GM19397 (cell line): ENCODE results near the gene FMNL2.

Experiments
- ATAC-seq: cut with Tn5 transposase; IDR thresholded peaks from one replicate; pipeline ENCODE4 v1.9.1; 2021; ENCODE audit warnings: mild to moderate bottlenecking, moderate library complexity; ENCODE audit not compliant: unreplicated experiment

FMNL2 gene

DNA sequence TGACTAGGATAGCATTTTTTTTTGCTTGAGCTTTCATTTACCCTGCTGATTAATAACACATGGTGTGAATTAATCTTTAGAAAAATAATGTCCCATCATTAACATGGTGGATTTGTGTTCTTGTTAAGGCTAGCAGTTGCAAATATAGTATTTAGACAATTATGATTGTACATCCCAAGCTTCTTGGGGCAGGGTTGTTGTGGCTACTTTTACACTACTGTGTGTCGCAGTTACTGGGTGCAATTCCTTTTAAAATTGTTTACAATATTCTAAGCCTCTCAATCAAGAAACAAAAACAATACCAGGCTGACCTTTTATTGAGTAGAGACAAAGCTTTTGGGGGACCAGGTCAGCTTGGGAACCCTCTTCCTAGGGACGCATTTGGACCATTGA, 2.5 kb downstream of the FMNL2 start:
- ATAC-seq: no peak

DNA sequence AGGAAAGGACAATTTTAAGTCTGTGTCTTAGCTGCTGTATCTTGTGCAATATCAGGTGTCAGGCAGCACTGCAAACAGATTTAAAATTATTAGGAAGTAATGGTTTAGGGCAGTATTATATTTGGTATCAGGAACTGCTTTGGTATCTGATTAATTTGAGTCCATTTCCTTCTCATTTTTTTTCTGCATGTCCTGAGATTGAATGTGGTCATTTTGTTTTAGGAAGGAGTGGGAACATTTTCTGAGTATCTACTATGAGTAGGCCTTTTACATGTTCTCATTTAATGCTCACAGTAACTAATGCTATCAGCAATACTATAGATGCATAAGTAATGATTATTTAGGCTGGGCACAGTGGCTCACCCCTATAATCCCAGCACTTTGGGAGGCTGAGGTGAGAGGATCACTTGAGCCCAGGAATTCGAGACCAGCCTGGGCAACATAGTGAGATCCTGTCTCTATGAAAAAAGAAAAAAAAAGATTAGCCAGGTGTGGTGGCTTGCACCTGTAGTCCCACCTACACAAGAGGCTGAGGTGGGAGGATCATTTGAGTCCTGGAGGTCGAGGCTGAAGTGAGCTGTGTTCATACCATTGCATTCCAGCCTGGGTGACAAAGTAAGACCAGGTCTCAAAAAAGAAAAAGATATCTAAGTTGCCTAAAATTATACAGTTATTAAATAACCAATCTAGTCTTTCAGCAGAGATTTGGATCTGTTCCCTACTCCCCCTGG, 4.7 kb downstream of the FMNL2 start:
- ATAC-seq: no peak

DNA sequence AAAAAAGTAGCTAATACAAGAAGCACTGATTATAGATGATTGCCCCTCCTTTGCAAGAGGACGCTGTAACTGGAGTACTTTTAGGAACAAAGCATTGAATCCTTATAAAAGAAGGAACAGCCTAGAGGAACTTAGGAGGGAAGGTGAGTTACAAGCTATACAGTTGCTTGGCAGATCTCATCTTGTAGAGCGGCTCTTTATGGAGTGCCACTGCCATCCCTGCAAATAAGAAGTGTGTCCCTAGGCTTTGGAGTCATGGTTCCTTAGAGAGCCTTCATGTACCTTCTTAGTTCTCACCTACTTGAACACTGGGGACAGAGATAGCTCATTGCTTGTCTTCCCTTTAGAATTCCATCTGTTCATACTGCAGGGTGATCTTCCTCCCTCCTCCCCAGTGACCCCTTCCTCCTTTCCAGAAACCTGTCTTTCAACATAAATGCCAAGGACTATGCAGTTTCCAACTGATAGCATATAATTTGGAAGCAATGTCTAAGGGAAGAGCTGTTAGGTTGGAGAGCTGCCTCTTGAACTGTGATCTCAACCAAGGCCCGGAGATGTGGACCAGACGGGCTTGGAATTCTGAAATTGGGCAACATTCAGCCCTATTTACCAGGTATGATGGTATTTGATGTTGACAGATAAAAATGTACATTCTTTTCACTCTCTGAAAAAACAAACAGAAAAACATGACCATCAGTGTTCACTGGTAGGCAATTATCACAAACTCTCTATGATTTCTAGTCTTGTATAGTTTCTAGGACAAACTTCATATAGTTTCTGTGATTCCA, 7.5 kb downstream of the FMNL2 start:
- no peak for ATAC-seq

DNA sequence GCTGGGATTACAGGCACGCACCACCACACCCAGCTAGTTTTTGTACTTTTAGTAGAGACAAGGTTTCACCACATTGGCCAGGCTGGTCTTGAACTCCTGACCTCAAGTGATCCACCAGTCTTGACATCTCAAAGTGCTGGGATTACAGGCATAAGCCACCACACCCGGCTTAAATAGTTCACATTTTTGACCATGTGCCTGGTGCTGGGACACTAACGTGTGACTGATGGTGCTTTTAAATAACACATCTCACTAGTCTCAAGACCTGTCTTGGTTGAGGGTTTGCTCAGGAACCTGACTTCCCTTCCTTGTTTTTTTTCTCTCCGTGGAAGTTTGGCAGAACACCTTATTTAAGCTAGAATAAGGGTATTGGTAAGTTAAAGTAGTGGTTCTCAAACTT, 8.5 kb downstream of the FMNL2 start:
- no peak for ATAC-seq

DNA sequence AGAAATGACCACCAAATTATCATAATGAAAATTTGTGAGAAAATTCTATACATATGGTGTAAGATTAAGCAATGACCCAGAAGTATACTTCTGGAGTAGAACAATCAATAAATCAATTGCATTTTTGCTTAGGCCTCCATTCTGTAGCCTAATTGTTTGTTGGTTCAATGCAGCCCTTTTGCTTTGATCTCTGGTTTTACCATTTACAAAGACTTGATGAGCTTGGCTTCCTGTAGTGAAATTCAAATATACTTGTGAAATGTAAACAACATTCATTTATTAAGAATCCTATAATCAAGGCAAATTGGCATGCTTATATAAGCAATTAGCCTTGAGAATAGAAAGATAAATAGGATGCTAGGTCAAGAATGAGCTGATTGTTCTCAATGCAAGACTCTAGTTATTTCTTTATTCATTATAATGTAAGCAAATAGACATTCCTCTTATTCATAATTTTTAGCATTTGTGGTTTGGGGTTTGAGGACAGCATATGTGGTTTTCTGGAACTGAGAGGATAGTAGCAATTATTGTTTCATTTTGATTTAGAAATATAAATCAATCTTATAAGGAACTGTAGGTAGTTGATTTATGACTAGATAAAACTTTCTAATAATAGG, 9.7 kb downstream of the FMNL2 start:
- no peak for ATAC-seq

DNA sequence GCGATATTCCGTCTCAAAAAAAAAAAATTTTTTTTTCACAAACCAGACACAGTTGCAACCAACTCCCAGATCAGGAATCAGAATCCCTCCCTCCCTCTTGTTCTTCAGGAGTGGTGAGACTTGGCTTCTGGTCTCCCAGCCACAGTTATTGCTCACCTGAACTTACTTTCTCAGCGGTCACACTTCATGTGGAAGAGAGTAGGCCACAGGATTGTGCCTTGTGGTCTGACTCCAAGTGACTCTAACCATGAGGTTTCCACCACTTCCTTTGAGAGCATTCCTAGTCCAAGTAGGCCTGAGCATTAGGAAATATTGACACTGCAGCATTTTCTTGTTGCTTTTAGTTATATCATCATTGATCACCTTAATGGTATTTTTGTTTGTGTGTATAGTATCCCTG, 12.1 kb downstream of the FMNL2 start:
- ATAC-seq: no peak

DNA sequence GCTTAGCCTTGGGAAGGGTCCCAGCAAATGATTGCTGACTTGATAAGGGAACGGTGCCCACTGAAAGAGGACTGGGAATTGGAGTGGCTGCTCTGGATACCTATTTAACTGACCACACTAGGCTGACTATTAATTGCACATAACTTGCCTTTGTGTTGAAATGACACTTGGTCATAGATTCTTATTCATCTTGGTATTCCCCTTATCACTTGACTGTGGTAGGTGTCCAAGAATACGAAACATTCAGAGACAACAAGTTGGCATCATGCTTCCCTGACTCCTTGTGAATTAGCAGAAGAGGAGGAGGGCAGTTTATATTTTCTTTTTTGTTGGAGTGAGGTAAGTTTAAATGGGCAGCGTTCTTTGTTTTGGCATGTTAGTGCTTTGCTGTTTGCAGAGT, 13.4 kb downstream of the FMNL2 start:
- ATAC-seq: no peak

DNA sequence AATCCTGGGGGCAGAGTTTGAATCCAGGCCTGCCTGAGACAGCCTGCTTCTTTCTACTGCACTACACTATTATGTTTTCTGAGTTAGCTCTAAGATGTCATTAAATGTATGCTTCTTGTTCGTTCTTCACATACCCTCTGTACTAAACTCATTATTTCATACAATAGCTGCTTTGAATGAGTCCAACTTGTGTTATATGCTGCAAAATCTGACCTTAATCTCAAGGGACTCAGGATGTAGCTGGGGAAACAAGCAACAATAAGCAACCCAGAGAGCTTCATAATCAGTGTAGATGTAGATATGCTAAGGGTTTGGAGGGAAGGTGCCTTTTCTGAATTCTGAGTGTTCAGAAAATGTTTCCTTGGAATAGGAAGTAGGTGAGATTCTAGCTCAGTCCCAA, 14.4 kb downstream of the FMNL2 start:
- no peak for ATAC-seq

DNA sequence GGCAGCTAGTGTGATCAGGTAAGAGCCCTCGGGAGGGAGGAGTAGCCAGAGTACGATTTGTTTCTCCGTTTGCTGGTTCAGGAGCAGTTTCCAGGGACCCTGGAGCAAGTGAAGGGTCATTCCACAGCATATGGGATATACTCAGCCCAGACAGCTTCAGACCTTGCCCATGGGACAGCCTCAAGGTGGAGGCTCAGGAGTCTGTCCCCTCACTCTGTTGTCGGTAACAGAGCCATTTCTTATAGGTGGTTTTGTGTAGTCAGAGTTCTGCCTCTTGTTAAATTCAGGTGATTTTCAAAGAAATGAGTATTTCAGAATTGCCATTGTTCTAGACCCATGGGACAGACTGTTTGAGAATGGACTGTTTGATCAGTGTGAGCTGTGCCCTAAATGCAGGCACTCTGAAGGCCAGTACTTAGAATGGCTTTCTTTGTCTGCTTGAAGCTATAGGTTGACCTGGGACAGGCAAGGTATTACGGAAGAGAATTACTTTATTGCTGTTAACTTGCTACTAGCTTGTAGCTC, 15.2 kb downstream of the FMNL2 start:
- no peak for ATAC-seq

DNA sequence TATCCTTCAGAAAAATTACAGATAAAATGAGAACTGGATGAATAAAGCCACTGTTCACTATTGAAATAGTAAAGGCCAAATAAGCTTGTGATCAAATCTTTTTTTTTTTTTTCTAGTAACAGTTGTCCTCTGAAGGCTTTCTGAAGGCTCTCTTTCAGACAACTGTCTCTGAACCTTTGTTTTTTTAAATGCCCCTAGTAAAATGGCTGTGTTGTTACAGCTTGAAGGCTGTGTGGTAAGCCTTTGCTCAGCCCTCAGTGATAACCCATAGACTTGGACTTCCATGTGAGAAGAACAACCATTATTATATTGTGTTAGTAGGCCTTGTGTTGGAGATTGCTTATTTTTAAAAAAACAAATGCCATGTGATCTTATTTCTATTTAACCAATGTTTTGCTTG, 17.6 kb downstream of the FMNL2 start:
- no peak for ATAC-seq

DNA sequence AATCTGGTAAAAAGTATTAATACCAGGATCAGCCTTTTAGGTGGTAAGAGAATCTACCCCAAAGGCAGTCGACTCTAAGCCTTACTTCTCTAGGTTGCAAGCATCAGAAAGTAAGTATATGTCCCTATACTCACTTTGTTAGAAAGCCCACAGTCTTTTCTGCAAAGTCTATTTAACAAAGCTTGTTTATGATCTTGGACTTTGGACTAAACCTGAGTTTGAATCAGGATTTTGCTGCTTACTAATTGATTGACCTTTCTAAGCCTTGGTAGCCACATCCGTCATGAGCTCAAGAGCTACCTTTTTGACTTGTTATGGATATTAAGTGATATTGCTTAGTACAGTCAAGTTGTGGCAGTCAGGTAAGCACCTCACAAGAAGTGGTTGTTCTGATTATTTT, 18.4 kb downstream of the FMNL2 start:
- no peak for ATAC-seq

DNA sequence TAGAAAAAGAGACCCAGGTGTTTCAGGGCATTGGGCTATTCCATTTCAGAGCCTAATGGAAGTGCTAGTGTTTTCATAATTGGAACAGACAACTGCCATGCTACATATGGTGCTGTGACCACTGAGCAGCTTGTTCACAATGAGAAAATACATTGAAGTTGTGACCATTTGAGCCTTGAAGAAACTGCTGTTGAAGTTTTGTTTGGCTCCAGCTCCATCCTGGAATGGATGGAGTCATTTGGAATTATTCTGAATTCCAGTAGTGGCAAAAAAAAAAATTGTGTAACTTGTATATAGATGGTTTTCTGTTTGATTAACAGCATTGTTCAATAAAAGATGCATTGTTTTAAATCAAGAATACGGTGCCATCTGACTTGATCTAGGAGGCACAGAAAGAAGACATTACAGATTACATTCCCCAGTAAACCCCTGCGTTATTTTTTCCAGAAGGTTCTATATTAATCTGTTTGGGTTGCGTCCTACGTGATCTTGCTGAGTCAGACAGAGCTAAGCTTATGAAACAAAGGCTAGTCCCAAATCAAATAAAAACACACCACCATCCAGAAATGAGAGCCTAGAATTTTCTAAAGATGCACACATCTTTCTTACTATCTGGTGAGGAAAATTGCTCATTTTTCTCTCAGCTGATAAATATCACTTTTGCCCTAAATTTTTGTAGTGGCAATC, 19.2 kb downstream of the FMNL2 start:
- ATAC-seq: no peak

DNA sequence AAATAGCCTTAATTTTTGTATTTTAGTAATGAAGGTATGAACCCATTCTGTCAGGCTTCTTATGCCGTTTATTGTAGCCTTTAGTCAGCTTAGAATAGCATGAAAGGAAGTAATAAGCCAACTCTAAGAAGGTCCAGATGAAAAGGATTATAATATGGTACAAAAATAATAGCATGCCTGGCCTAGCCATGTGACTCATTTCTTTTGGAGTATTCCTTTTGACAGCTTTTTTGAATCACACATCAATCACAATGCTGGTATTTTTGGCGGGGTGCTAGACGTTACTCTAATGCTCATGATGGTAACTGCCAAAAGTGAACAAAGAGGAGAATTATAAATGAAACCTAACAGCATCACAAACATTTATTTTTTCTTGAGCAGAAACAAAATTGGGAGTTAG, 19.9 kb downstream of the FMNL2 start:
- no peak for ATAC-seq

DNA sequence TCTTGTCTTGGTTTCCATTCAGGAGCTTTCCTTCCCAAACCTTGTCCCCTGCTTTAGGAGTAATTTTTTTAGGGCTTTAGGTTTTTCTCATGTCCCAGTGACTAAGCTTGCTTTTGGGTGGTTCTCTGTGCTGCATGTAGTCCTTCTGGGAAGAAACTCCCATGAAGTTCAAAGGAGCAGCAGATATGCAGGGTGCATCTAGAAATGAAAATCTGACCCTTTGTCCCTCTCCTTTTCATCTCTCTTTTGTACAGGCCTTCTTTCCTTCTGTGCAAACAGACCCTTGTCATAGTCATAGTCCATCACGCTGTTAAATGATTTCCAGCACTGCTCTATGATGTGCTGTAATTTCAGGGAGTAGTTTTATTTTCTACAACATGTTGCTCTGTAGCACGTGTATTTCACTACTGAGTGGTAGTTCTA, 20.4 kb downstream of the FMNL2 start:
- ATAC-seq: no peak

DNA sequence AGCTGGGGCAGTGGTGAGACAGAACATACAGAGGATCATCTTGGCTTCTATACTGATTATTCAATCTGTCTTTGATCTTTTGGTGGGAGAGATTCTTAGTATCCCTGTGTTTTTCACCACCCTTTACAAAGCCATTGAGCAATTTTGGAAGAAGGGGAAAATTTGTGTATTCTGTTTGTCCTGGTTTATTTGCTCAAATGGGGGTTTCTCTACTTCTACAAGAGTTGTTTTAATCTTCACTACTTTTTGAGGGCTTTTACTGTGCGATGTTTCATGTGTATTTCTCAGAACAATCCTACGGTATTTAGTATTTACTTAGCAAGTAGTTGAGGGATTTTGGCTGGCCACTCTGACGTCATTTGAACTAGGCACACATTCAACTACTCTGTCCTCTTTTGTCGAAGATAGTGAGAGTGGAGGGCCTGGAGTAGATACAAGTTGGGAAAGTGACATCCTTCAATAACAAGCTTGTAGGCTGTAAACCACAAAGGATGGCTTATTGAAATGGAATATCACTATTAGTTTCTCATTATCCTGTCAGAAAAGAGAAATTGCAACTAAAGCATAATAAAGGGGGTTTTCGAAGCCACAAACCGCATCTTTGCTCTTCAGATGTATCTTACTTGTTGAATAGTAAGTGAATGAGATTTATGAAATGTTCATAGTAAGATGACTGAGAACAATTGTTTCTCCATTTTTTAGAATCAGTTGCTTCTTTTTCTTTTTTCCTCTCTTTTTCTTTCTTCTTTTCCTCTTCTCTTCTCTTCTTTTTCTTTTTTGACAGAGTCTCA, 24.8 kb downstream of the FMNL2 start:
- no peak for ATAC-seq

DNA sequence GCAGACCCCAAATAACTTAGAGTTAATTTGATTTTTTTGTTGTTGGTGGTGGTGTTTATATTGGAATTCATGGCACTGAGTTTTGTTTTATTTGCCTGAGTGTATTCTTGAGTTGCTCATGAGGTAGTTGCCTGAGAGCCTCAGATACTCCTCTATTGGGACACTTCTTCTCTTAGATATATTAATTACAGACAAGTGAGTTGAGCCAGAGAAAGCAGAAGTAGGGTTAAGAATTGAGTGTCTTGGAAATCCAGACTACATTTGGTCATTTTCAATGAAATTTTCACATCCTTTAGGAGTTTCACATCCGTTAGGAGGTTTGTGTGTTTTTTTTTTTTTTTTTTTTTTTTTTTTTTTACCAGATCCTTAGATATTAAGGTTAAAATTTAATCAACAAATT, 29.0 kb downstream of the FMNL2 start:
- no peak for ATAC-seq

DNA sequence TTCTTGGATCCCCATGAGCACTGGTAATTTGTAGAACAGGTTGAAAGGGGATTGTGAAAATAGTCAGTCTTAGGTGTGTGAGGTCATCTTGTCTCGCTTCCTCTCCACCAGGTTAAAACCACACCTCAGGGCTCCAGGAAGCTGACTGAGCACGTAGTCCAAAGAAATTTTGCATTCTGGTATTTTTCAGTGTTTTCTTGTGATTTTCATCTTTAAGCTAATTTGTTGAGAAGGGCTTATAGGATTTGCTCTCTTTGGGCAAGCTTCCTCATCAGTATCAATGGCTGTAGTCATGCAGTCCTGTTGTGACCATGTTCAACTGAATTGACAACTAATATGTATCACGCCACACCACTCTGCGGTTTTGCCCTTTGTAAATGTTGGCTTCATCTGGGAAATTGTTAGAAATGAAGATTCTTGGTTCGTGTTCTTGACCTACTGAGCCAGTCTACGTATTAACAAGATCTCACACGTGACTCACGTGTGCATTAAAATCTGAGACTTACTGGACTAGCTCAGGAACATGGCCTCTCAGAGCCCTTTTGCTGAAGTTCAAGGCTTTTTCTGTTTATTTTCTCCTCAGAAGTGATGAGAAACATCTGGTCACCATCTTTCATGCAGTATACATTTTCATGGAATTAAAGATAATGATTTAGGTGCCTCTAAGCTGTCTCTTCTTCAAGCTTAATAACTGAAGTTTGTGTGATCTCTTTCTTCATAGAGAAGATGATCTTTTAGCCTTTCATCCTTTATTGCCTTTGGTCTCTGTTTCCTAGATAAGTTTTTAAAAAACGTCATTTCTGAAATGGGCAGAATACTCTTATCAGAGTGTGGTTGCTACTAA, 32.8 kb downstream of the FMNL2 start:
- ATAC-seq: no peak

DNA sequence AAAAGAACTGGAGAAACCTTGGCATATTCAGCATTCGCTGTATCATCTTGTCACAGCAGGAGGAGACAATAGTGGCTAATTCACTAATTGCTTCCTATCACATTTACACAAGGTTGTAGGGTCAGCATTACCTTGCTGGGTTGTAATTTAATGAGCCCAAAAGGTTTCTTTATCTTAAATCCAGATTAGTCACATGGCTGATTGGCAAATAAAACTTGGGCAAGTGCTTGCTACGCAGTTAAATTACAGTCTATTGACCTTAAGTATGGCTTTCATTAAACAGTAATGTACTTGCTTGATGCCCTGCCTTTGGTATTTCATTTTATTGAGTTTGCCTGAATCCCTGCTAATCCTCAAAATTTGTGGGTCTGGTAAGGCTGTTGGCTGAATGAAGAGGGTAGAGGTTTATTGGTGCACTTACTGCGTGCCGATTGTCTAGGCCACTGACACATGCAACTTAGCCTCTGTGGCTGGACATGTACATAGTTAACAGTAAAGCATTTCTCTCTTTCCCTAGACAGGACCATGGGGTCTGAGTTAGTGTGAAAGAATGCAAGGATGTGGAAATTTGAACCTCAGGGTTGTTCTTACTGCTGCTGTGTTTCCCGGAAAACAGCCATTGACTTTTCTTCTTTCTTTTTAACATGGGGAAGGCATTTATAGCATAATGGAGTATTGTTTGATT, 34.3 kb downstream of the FMNL2 start:
- ATAC-seq: no peak

DNA sequence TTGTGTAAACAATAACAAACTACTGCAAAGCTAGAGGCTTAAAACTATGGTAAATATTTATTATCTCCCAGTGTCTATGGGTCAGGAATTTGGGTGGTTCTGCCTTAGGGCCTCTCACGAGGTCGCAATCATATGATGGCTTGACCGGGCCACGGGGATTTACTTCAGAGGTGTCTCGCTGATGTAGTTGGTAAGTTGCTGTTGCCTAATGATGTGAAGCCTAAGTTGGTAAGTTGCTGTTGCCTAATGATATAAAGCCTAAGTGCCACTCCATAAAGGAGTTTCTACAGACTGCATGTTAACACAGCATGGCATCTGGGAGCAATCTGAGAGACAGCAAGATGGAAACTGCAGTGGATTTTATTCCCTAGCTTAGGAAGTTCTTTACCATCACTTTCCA, 35.8 kb downstream of the FMNL2 start:
- no peak for ATAC-seq
